MM.1S (cell line): ENCODE results near the gene ATF7.

Experiments
- DNase-seq: peaks from one replicate; pipeline ENCODE4 v3.0.0-alpha.2; 2015
- H2AFZ ChIP-seq: fragments of 300-600 bp; sonication (generic); 2 replicates; pipeline ENCODE4 v1.6.0; 2016; ENCODE audit warnings: antibody characterized with exemption, low read length
- H3F3A ChIP-seq: fragments of 300-600 bp; sonication (generic); 2 replicates; pipeline ENCODE4 v1.6.1; 2016; ENCODE audit warnings: mild to moderate bottlenecking, antibody characterized with exemption, low read length, moderate library complexity, mixed read lengths; ENCODE audit not compliant: insufficient read depth
- H3K27ac ChIP-seq: fragments of 300-600 bp; sonication (generic); 2 replicates; pipeline ENCODE4 v1.5.1; 2016; ENCODE audit warnings: mild to moderate bottlenecking, low read length
- H3K27me3 ChIP-seq: fragments of 300-600 bp; sonication (generic); replicated peaks from 2 replicates; pipeline ENCODE4 v1.6.0; 2016; ENCODE audit warnings: low read length; ENCODE audit not compliant: insufficient read depth
- H3K36me3 ChIP-seq: fragments of 300-600 bp; sonication (generic); replicated peaks from 2 replicates; pipeline ENCODE4 v1.6.1; 2016; ENCODE audit warnings: mild to moderate bottlenecking, low read length, mixed read lengths; ENCODE audit not compliant: insufficient read depth
- H3K4me1 ChIP-seq: fragments of 300-600 bp; sonication (generic); 2 replicates; pipeline ENCODE4 v1.6.1; 2016; ENCODE audit warnings: low read length, mixed read lengths
- H3K4me2 ChIP-seq: fragments of 300-600 bp; sonication (generic); 2 replicates; pipeline ENCODE4 v1.6.0; 2016; ENCODE audit warnings: low read depth, low read length
- H3K4me3 ChIP-seq: fragments of 300-600 bp; sonication (generic); 2 replicates; pipeline ENCODE4 v1.5.1; 2016; ENCODE audit warnings: low read length, mixed read lengths
- H3K79me2 ChIP-seq: fragments of 300-600 bp; sonication (generic); 2 replicates; pipeline ENCODE4 v1.6.1; 2016; ENCODE audit warnings: mixed run types, low read length, mixed read lengths
- H3K9ac ChIP-seq: fragments of 300-600 bp; sonication (generic); 2 replicates; pipeline ENCODE4 v1.6.1; 2016; ENCODE audit warnings: low read length, mixed read lengths
- H3K9me2 ChIP-seq: fragments of 300-600 bp; sonication (generic); replicated peaks from 2 replicates; pipeline ENCODE4 v1.6.1; 2016; ENCODE audit warnings: mild to moderate bottlenecking, low read length, mixed read lengths; ENCODE audit not compliant: insufficient read depth
- H3K9me3 ChIP-seq: fragments of 300-600 bp; sonication (generic); replicated peaks from 2 replicates; pipeline ENCODE4 v1.6.1; 2016; ENCODE audit warnings: mild to moderate bottlenecking, low read length, mixed read lengths; ENCODE audit not compliant: insufficient read depth
- H4K20me1 ChIP-seq: fragments of 300-600 bp; sonication (generic); 2 replicates; pipeline ENCODE4 v1.6.1; 2016; ENCODE audit warnings: mild to moderate bottlenecking, low read length, moderate library complexity, mixed read lengths; ENCODE audit not compliant: insufficient read depth
- CTCF ChIP-seq: fragments of 300-600 bp; sonication (generic); IDR thresholded peaks from 2 replicates; pipeline ENCODE4 v1.5.1; 2016; ENCODE audit warnings: antibody characterized with exemption, low read length, mixed read lengths
- EZH2 ChIP-seq: fragments of 300-600 bp; sonication (generic); optimal IDR thresholded peaks from 2 replicates; pipeline ENCODE3; 2017; ENCODE audit warnings: low read depth, mild to moderate bottlenecking, antibody characterized with exemption, low read length, mixed read lengths
- EZH2phosphoT487 ChIP-seq: fragments of 300-600 bp; sonication (generic); IDR thresholded peaks from 2 replicates; pipeline ENCODE4 v1.6.1; 2018; ENCODE audit warnings: antibody characterized with exemption, low read length

The ATF7 gene

GRCh38 chr12:53626702-53627169 lies 554 bp upstream of the ATF7 start:
- peak overlapping the region; percentile 77 for H2AFZ ChIP-seq
- peaks cover 39% of the 10 kb centered on the region for H3K79me2 ChIP-seq
- H3K4me2 ChIP-seq: peak overlapping the region; percentile 69
- H4K20me1 ChIP-seq: no peaks in the 10 kb centered on the region
- H3K9ac ChIP-seq: peak overlapping the region; percentile 80; the same call in 1 of the 2 replicates
- H3F3A ChIP-seq: peaks cover 6% of the 10 kb centered on the region; the same call in 1 of the 2 replicates
- no peaks in the 10 kb centered on the region for H3K27me3 ChIP-seq
- H3K4me1 ChIP-seq: peaks cover 16% of the 10 kb centered on the region
- H3K9me2 ChIP-seq: no peaks in the 10 kb centered on the region
- peak overlapping the region; percentile 89 for H3K4me3 ChIP-seq
- peak; percentile 7 for DNase-seq
- no peaks in the 10 kb centered on the region for H3K9me3 ChIP-seq
- no peaks in the 10 kb centered on the region for H3K36me3 ChIP-seq
- TF ChIP-seq EZH2phosphoT487: no peak
- no peak for TF ChIP-seq CTCF
- TF ChIP-seq EZH2: no peak
- peak overlapping the region; percentile 50; the same call in 1 of the 2 replicates for H3K27ac ChIP-seq

GRCh38 chr12:53625373-53625945 lies 723 bp downstream of the ATF7 start:
- Histone ChIP-seq H3K27me3 (no peaks in the 10 kb centered on the region), H3K4me1 (peaks cover 16% of the 10 kb centered on the region), H3K9me3 (no peaks in the 10 kb centered on the region), H3K36me3 (no peaks in the 10 kb centered on the region), H3K4me2 (peak overlapping the region; percentile 92), H3K9ac (peak overlapping the region; percentile 80), H3F3A (peaks cover 6% of the 10 kb centered on the region; the same call in 1 of the 2 replicates), H3K27ac (no peak overlapping the region), H3K79me2 (peaks cover 51% of the 10 kb centered on the region), H3K4me3 (peak overlapping the region; percentile 89), H4K20me1 (no peaks in the 10 kb centered on the region), H3K9me2 (no peaks in the 10 kb centered on the region), H2AFZ (peak overlapping the region; percentile 72)
- no peak for DNase-seq
- TF ChIP-seq CTCF: no peak
- no peak for TF ChIP-seq EZH2phosphoT487
- no peak for TF ChIP-seq EZH2

- TF ChIP-seq EZH2phosphoT487 (no peak), EZH2 (no peak), CTCF (no peak)
- peak overlapping the region; percentile 92 for H3K4me2 ChIP-seq
- no peaks in the 10 kb centered on the region for H3K9me2 ChIP-seq
- H3F3A ChIP-seq: peaks cover 6% of the 10 kb centered on the region; the same call in 1 of the 2 replicates
- H3K4me1 ChIP-seq: peaks cover 16% of the 10 kb centered on the region
- H3K36me3 ChIP-seq: no peaks in the 10 kb centered on the region
- H2AFZ ChIP-seq: peak overlapping the region; percentile 72; the same call in 1 of the 2 replicates
- H3K4me3 ChIP-seq: peak overlapping the region; percentile 89
- H4K20me1 ChIP-seq: no peaks in the 10 kb centered on the region
- no peak for DNase-seq
- peak overlapping the region; percentile 80; the same call in 1 of the 2 replicates for H3K9ac ChIP-seq
- H3K27ac ChIP-seq: no peak overlapping the region
- peaks cover 53% of the 10 kb centered on the region for H3K79me2 ChIP-seq
- no peaks in the 10 kb centered on the region for H3K9me3 ChIP-seq
- no peaks in the 10 kb centered on the region for H3K27me3 ChIP-seq
Observed at GRCh38 chr12:53624956-53625355, 1.2 kb downstream of the ATF7 start.
